Stimulated activated CD4-positive, alpha-beta T cell treated with anti-CD3 and anti-CD28 coated beads, Interleukin-1b, Interleukin-23, amount 100 ng/mL, for 24 hours (primary cell): ENCODE measurements around the gene TIGD7.
"Not testable (repeated sequence)": the region's sequence is repeated elsewhere in the genome, so short reads cannot be mapped to it uniquely, and the experiment has no call there.

ENCODE experiments used
- DNase-seq, 4 experiments: peaks; one replicate each; pipeline ENCODE4 v3.0.0-alpha.2; 2020; ENCODE audit warnings: low read depth in 4 of 4, low spot score in 1 of 4

Gene TIGD7

GRCh38 chr16:3282730-3283542 is 22.3 kb downstream of the TIGD7 start, which contains the start of gene ZNF263:
TSS of gene ZNF263 (plus strand) at chr16:3283491. CDS start at chr16:3283819, 328 bp downstream.
- peak; percentile 81 to 89 (median 84) for DNase-seq

DNA sequence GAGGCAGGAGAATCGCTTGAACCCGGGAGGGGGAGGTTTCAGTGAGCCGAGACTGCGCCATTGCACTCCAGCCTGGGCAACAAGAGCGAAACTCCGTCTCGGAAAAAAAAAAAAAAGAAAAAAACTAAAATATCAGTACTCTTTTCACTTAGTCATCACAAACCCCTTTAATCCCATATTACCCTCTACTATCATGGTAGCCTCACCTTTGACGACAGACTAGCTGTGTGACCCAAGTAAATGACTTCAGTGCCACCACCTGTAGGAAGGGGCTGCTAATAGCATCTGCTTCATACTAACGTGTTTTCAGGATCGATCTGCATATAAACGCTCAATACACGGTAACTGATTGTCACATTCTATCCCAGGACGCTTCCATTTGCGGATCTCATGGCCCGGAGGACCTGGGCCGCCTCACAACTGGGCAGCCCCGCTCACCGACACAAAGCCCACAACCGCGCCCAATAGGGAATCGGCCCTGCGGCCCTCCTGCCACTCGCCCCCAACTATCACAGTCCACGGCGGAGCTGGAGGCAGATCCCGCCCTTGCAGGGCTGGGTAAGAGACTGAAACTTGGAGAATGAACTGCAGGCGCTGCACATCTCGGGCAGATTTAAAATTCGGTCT is 23.0 kb downstream of the TIGD7 start:
- DNase-seq, result no peak

GRCh38 chr16:3281222-3281820 is 23.9 kb downstream of the TIGD7 start:
- no peak for DNase-seq

DNA sequence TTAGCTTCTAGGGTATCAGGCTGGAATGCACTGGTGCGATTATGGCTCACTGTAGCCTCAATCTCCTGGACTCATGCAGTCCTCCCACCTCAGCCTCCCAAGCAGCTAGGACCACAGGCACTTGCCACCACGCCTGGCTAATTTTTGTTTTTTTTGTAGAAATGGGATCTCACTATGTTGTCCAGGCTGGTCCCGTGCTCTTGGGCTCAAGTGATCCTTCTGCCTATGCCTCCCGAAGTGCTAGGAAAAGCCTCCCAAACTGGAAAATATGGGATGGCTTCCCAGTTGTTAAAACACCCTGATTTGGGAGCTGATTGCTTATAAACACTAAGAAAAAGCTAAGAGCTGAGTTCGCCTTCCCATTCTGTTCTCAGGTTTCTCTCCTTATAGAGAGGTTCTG is 28.6 kb downstream of the TIGD7 start:
- no peak for DNase-seq

- DNase-seq, result no peak
These were observed 30.3 kb downstream of the TIGD7 start for GRCh38 chr16:3274947-3275346.

DNA sequence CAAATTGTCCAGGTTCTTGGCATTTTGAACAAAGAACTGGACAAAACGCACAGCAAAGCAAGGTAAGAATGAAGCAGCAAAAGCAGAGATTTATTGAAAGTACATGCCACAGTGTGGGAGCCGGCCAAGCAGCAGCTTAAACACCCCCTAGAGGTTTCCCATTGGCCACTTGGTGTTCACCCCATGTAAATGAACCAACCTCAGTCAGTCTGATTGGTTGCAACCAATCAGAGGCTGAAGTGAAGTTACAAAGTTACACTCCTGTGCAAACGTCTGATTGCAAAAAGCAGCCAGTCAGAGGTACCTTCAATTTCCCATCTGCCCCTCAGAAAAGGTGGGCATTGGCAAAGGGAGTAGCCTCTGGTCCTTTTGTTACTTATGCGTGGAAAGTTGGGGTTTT is 30.7 kb downstream of the TIGD7 start:
- no peak for DNase-seq

GRCh38 chr16:3271281-3271680 is 33.9 kb downstream of the TIGD7 start:
- not testable (repeated sequence) for DNase-seq

DNA sequence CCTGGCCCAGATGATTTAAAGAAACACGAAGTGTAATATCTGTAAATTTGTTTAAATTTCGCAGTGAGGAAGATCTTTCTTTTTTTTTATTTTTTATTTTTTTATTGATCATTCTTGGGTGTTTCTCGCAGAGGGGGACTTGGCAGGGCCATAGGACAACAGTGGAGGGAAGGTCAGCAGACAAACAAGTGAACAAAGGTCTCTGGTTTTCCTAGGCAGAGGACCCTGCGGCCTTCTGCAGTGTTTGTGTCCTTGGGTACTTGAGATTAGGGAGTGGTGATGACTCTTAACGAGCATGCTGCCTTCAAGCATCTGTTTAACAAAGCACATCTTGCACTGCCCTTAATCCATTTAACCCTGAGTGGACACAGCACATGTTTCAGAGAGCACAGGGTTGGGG is 34.5 kb downstream of the TIGD7 start:
- not testable (repeated sequence) for DNase-seq

DNA sequence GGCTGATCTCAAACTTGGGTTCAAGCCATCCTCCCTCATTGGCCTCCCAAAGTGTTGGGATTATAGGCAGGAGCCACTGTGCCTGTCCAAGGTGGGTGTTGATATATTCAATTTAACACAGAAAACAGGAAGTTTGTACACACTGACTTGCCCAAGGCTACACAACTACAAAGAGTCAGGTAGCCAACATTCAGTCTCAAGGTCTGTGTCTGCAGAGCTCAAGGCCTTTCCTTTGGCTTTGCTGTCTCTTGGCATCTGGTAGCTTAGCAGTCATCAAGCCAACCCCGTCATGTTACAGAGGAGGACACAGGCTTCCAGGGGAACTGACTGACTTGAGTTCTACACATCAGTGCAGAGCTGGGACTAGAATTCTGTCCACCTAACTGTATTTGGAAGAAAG is 36.9 kb downstream of the TIGD7 start:
- no peak for DNase-seq

DNA sequence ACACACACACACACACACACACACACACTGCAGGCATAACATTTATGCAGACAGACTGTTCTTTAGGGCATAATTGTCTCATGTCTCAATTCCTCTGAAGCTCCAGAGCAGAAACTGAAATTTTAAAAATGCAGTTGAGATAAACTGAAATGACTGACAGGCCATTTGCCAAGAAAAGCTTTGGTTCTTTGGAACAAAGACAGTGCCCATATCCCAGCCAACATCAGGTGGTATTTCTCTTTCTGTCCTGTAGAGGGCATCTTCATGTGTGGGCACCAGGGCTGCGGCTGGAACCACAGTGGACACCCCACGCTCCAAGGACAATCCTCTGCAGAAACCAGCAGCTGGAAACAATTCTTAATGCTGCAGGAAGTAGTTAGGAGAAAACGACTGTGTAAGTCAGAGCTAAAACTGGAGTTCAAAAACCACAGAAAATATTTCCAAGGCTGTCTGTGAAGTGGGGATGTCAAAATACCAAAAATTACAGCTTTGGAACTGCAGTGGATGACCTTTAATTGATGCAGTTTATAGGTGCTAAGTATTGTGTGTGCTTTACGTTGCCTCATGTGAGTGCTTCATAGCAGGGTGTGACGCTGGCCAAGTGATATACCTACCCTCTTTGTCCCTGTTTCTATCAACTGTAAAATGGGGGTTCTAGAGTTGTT is 38.2 kb downstream of the TIGD7 start:
- DNase-seq, result no peak

- DNase-seq, result peak; percentile 86 to 99 (median 96)
These were observed 40.8 kb downstream of the TIGD7 start for GRCh38 chr16:3264137-3265036.

- DNase-seq, result no peak
These were observed 42.7 kb downstream of the TIGD7 start for GRCh38 chr16:3262517-3262916.

DNA sequence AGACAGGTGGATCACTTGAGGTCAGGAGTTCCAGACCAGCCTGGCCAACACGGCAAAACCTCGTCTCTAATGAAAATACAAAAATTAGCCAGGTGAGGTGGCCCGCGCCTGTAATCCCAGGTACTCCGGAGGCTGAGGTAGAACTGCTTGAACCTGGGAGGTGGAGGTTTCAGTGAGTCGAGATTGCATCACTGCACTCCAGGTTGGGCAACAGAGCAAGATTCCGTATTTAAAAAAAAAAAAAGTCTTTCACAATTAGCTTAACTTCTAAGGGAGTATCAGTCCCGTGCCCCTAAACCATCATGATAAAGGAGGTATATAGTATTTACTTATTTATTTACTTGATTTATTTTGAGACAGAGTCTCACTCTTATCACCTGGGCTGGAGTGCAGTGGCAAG is 45.4 kb downstream of the TIGD7 start:
- DNase-seq, result no peak

GRCh38 chr16:3256866-3257465 is 48.3 kb downstream of the TIGD7 start:
- no peak for DNase-seq

GRCh38 chr16:3256146-3256865 is 48.9 kb downstream of the TIGD7 start, which contains the start of gene MEFV:
TSS of gene MEFV (minus strand) at chr16:3256633. CDS start at chr16:3256587, 46 bp downstream.
- DNase-seq, result no peak

- DNase-seq, result no peak
These were observed 50.9 kb downstream of the TIGD7 start for GRCh38 chr16:3254309-3254708.

DNA sequence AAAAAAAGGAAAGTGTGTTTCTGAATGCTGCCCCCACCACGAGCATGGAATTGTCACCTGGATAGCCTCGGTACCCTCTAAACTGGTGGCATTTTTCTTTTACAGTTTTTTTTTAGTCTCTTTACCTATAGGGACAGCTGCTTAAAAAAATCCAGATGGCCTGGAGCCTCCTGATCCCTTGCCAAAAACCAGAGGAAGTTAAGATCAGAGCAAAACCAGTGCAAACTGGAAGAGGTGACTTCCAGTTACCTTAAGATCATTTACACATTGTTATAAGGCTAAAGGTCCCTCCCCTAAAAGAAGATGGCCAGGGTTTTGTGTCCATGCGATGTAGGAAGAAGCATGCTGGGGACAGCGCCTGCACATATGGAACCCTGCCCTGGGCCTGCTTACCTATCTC is 52.3 kb downstream of the TIGD7 start:
- no peak for DNase-seq

DNA sequence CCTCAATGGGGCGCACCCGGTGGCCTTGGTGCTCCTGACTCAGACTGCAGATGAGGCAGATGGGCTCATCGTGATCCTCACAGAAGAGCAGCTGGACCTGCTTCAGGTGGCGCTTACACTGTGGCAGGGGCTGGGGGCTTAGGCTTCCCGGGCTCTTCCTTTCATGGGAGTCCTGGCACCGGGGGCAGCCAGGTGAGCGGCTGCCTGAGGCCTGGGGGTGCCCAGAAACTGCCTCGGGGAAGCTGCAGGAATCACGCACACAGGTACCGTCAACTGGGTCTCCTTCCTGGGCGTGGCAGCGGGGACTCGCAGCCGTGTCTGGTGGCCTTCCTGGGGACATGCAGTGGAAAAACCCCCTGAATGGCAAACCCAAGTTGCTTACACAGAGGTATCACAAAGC is 55.8 kb downstream of the TIGD7 start:
- no peak for DNase-seq

DNA sequence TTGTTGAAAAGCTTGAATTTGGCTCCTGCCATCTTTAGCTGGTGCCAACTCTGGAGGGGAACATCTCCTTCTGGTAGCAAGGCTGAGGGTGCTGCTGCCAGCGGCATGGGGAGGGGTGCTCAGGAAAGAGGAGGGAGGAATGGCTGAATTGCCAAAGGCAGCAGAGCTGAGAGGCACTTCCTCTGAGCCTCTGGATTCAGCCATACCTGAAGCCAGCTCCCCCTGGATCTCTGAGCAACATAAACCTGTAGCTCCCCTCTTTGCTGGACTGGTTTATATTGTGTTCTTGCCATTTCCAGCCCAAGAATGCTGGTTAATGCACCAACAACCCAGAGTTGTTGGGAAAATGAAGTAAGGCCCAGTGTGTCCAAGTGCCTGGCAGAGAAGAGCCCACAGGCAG is 56.2 kb downstream of the TIGD7 start:
- DNase-seq, result no peak
